ENCODE data around the gene PLA2G4D.

PLA2G4D gene

GRCh38 chr15:42042602-42043400, 51.6 kb downstream of the PLA2G4D start:
- TF ChIP-seq MYC (IDR thresholded peaks at IDR 0.05; ENCODE audit: low read depth, low read length) (no peak), MAX (IDR thresholded peaks at IDR 0.05; ENCODE audit: low read depth, low read length) (no peak), POLR2A (IDR thresholded peaks at IDR 0.05; ENCODE audit: extremely low read depth, insufficient read length) (no peak), CTCF (IDR thresholded peaks at IDR 0.05; ENCODE audit: low read depth, low read length) (no peak)
- no peak for DNase-seq (ENCODE audit: low read depth)
- H3K4me3 ChIP-seq (ENCODE audit: low read depth, low read length), result no peak overlapping the region

GRCh38 chr15:42038401-42038800, 56.0 kb downstream of the PLA2G4D start:
- H3K4me3 ChIP-seq (ENCODE audit: low read depth, low read length), result no peak overlapping the region
- TF ChIP-seq MAX (IDR thresholded peaks at IDR 0.05; ENCODE audit: low read depth, low read length) (no peak), MYC (IDR thresholded peaks at IDR 0.05; ENCODE audit: low read depth, low read length) (no peak), CTCF (IDR thresholded peaks at IDR 0.05; ENCODE audit: low read depth, low read length) (no peak), POLR2A (IDR thresholded peaks at IDR 0.05; ENCODE audit: extremely low read depth, insufficient read length) (no peak)
- DNase-seq (ENCODE audit: low read depth), result no peak

GRCh38 chr15:42037656-42038055, 56.7 kb downstream of the PLA2G4D start:
- no peak for DNase-seq (ENCODE audit: low read depth)
- TF ChIP-seq MAX (IDR thresholded peaks at IDR 0.05; ENCODE audit: low read depth, low read length), result no peak
- no peak for TF ChIP-seq MYC (IDR thresholded peaks at IDR 0.05; ENCODE audit: low read depth, low read length)
- no peak for TF ChIP-seq POLR2A (IDR thresholded peaks at IDR 0.05; ENCODE audit: extremely low read depth, insufficient read length)
- no peak for TF ChIP-seq CTCF (IDR thresholded peaks at IDR 0.05; ENCODE audit: low read depth, low read length)
- H3K4me3 ChIP-seq (ENCODE audit: low read depth, low read length), result no peak overlapping the region

- no peak for DNase-seq (ENCODE audit: low read depth)
- H3K4me3 ChIP-seq (ENCODE audit: low read depth, low read length), result no peak overlapping the region
- TF ChIP-seq MYC (IDR thresholded peaks at IDR 0.05; ENCODE audit: low read depth, low read length), result no peak
- TF ChIP-seq CTCF (IDR thresholded peaks at IDR 0.05; ENCODE audit: low read depth, low read length), result no peak
- TF ChIP-seq MAX (IDR thresholded peaks at IDR 0.05; ENCODE audit: low read depth, low read length), result no peak
- no peak for TF ChIP-seq POLR2A (IDR thresholded peaks at IDR 0.05; ENCODE audit: extremely low read depth, insufficient read length)
Measured at GRCh38 chr15:42036966-42037365, 57.4 kb downstream of the PLA2G4D start.

- DNase-seq (ENCODE audit: low read depth), result no peak
- H3K4me3 ChIP-seq (ENCODE audit: low read depth, low read length), result no peak overlapping the region
- TF ChIP-seq CTCF (IDR thresholded peaks at IDR 0.05; ENCODE audit: low read depth, low read length) (no peak), MAX (IDR thresholded peaks at IDR 0.05; ENCODE audit: low read depth, low read length) (no peak), MYC (IDR thresholded peaks at IDR 0.05; ENCODE audit: low read depth, low read length) (no peak), POLR2A (IDR thresholded peaks at IDR 0.05; ENCODE audit: extremely low read depth, insufficient read length) (no peak)
Measured at GRCh38 chr15:42036112-42036905, 58.1 kb downstream of the PLA2G4D start.
